GM12872 (cell line): Measurements from ENCODE around the gene HCLS1.

Experiments used
- CTCF ChIP-seq: IDR thresholded peaks from 3 replicates; pipeline ENCODE4 v1.5.1; 2011; ENCODE audit warnings: low read depth, mild to moderate bottlenecking, low read length, moderate library complexity; ENCODE audit not compliant: insufficient read depth

The HCLS1 gene

GRCh38 chr3:121665488-121665887 lies 4.8 kb upstream of the HCLS1 start:
- no peak for TF ChIP-seq CTCF

GRCh38 chr3:121663171-121663847 lies 2.6 kb upstream of the HCLS1 start:
- TF ChIP-seq CTCF: no peak

GRCh38 chr3:121662742-121663141 lies 2.0 kb upstream of the HCLS1 start:
- no peak for TF ChIP-seq CTCF

- no peak for TF ChIP-seq CTCF
Observed at GRCh38 chr3:121661376-121661775, 673 bp upstream of the HCLS1 start.

- no peak for TF ChIP-seq CTCF
Observed at GRCh38 chr3:121659586-121659985, 1.1 kb downstream of the HCLS1 start.

- TF ChIP-seq CTCF: no peak
Observed at GRCh38 chr3:121658716-121659435, 1.8 kb downstream of the HCLS1 start.

GRCh38 chr3:121654493-121655385 lies 6.0 kb downstream of the HCLS1 start:
- no peak for TF ChIP-seq CTCF
